OCI-M2 (cell line): ENCODE results near the gene TAS2R30.
"Not testable (repeated sequence)": the region's sequence is repeated elsewhere in the genome, so short reads cannot be mapped to it uniquely, and the experiment has no call there.

Experiments
- DNase-seq: peaks from one replicate; lab custom pipeline; 2025; ENCODE audit not compliant: unreplicated experiment; lab: John Stamatoyannopoulos, UW

TAS2R30 gene

GRCh38 chr12:11130382-11130781 lies 4.1 kb downstream of the TAS2R30 start:
- DNase-seq, result no peak

- not testable (repeated sequence) for DNase-seq
Measured at GRCh38 chr12:11114130-11114529, 20.3 kb downstream of the TAS2R30 start.

- DNase-seq, result not testable (repeated sequence)
Measured at GRCh38 chr12:11111213-11111612, 23.2 kb downstream of the TAS2R30 start.

GRCh38 chr12:11108862-11109261 lies 25.6 kb downstream of the TAS2R30 start:
- no peak for DNase-seq

- DNase-seq, result no peak
Measured at GRCh38 chr12:11107719-11108118, 26.7 kb downstream of the TAS2R30 start.

- no peak for DNase-seq
Measured at GRCh38 chr12:11106288-11106687, 28.2 kb downstream of the TAS2R30 start.

GRCh38 chr12:11105546-11105945 lies 28.9 kb downstream of the TAS2R30 start:
- DNase-seq, result no peak

GRCh38 chr12:11094910-11095309 lies 39.5 kb downstream of the TAS2R30 start:
- DNase-seq, result not testable (repeated sequence)

GRCh38 chr12:11092128-11092527 lies 42.3 kb downstream of the TAS2R30 start, which contains the start of gene TAS2R43:
TSS of gene TAS2R43 (minus strand) at chr12:11092313. CDS start at chr12:11092229, 84 bp downstream.
- no peak for DNase-seq

- no peak for DNase-seq
Measured at GRCh38 chr12:11089246-11089645, 45.2 kb downstream of the TAS2R30 start.

GRCh38 chr12:11085419-11085818 lies 49.0 kb downstream of the TAS2R30 start:
- DNase-seq, result no peak
